GM18858 (cell line): ENCODE measurements around the gene TTLL11.

Source experiments
- ATAC-seq: cut with Tn5 transposase; IDR thresholded peaks from one replicate; pipeline ENCODE4 v1.9.1; 2021; ENCODE audit not compliant: unreplicated experiment

Gene TTLL11

DNA sequence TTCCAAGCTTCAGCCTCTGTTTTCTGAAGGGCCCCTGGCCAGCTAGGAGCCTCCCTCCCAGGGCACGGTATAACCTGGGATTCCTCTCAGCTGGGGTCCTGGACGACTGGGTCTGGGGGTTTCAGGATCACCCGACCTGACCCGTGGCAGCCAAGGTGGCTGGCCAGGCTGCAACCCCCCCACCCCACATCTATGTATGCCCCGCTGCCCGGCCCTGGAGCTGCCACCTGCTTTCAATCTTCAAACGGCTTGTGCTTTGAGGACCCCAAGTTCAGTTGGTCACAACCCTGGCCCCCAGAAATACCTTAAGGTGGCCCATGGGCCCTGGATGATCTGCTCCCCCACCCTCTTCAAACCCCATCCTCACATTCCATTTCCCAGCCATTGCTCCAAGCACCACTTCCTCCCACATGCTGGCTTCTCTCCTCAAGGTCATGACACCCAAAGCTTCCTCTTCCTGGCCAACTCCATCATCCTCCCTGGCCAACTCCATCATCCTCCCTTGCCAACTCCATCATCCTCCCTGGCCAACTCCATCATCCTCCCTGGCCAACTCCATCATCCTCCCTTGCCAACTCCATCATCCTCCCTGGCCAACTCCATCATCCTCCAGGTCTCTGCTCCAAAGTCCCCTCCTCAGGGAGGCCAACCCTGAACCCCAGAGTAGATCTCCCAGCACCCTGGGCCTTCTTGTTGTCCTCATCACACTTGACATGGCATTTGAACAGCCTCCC is 17.2 kb upstream of the TTLL11 start:
- ATAC-seq: no peak

DNA sequence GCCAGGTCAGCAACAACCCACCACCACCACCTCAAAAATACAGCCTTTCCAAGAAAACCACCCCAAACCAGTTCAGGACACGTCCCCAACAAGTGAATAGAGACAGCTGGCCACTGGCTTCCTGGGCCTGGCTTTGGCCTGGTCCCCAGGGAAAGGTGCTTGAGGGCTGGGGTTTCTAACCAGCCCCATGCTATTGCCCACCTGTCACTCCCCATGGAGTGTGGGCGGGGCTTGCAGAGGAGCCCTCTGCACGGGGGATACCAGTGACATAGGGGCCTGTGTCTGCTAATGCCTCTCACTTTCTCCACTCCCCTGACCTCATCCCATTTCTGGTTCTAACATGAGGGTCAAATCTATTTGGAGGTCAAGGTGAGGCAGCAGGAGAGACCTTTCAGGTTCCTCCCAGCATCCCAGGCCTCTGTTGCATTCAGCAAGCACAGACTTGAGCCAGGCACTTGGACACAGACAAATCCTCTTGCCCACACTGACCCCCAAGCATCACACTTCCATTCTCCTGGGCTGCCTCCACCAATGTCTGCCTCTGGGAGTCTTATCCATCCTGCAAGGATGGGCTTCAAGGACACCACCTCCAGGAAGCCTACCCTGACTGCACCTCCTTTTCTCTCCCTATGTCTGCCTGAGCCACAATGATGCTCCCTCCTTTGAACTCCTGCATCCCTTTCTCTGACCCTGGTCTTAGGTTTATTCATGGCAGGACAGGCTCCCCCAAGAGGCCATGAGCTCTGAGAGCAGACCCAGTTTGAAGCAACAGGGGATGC is 16.1 kb upstream of the TTLL11 start:
- no peak for ATAC-seq

DNA sequence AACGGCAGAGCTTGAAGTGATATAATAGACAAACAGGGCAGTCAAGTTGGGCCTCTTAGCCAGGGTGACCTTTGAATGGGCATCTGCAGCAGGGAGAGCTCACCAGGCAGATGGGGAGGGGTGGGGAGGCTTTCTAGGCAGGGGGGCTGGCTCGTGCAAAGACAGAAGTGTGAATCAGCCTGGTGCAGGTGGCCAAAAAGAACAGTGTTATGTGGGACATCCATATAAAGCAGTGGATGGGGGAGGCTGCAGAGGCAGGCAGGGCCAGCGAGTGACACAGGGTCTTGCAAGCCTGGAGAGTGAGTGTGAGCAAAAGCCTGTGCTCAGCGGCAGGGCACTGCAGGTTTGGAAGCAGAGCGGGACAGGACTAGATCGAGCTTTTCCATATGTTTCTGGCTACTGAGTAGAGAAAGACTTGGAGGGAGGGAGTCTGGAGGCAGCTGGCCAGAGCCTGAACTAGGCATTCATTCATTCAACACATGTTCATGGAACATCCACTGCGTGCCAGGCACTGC is 14.2 kb upstream of the TTLL11 start:
- ATAC-seq: no peak

DNA sequence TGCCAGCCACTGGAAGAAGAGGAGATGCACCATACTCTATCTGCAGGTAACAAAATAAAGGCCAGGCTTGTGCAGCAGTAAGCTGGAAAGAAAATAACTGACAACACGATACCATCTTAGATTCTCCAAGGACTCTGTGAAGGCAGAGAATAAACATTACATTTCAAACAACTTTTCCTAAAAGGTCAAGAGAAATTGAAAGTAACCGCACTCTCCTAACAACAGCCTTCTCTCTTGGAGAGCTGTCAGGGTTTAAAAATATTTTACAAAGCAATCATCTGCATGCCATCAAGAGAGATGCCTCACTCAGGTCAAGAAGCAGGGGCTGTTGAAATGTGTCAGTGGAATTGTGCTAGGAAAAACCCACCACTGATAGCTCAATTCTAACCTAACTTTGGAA is 13.5 kb upstream of the TTLL11 start:
- ATAC-seq: no peak

DNA sequence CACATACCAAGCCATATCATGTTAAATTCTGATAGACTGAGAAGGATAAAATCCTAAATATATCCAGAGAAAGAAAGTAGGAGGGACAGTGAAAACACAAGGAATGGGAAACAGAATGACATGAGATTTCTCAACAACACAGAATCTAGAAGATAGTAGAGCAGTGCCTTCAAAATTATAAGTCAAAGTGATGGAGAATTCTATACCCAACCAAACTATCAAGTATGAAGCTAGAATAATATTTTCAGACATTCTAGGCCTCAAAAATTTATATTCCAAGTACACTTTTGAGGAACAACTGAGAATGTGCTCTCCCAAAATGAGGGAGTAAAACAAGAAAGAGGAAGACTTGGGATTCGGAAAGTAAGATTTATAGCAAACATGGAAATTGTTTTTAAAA is 10.9 kb upstream of the TTLL11 start:
- ATAC-seq: no peak

DNA sequence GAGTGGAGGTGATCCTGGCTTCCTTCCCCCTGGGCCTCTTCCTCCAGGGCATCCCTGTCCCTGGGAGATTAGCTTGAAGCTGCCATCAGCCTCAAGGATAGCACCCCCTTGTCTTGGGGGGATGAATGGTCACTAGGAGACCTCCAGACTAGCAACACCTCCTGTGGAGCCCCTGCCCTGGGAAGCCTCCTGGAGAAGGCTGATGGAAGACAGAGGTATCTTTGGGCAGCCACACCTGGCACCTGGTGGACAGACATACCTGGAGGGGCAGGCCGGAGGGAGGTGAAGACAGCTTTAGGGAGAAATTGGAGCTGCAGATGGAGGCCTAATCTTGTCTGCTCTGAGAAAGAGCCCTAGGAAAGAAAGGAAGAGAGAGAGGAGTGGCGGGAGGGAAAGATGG is 9.0 kb upstream of the TTLL11 start:
- no peak for ATAC-seq

DNA sequence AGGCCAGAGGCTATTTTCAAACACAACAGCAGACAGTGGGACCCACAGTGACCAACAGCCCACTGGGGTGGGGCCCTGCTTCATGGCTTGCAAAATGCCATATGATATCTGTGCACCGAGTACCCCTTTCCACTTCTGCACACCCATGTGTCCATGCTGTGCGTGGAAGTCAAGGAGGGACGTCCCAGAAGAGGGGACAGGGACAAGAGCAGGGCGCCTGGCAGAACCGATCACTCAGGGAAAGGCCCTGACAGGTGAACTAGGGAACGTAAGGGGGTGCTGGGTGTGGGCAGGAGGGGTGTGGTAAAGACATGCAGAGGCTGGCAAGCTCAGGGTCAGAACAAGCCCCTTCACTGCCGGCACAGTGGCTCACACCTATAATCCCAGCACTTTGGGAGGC is 7.6 kb upstream of the TTLL11 start:
- no peak for ATAC-seq

DNA sequence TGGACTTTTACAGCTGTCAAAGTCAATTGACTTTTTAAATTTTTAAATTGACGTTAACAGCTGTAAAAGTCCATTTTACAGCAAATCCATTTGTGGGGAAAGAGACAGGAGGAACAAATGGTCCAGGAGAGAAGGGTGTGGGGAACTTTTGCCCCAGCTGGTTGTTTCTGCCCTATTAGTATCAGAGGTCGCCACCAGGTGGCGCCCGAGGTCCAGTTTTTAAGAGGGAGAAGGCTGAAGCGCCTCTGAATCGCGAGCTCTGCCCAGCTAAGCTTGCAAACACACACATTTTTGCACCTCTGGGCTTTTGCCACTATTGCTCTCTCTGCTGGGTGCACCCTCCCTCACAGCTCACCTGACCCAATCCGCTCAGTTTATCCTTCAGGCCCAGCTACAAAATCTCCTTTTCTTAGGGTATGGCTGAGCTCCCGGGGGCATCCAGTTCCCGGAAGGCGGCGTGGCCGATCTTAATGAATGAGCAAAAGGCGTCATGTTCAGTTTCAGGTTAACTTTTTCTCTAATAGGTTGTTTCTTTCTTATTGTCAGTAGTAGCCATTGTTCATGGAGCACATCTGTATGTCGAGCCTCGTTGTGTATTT is 6.3 kb upstream of the TTLL11 start:
- no peak for ATAC-seq

DNA sequence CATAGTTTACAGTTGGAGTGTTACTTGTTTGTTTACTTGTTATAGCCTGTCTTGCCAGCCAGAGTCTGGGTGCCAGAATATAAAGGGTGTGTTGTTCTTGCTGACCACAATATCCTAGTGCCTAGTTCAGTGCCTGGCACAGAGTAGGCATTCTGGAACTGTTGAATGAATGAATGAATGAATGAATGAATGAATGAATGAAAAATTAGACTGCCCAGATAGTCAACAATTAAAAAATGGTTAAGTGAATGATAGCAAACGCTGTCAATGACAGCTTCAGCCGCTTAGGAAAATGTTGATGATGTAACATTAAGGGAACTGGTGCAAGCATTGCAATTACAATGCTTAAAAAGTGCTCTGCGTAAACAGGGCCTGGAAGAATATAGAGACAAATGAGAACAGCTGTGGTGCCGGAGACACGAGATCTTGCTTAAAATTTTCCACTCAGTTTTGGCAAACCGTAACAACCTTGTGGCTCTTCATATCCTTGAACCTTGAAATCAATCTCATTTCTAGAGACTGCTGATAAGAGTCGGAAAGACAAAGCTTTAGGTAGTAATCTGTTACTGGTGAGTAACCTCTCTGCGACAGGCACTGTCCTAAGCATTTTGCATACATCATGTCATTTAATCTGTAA is 4.7 kb upstream of the TTLL11 start:
- ATAC-seq: no peak

DNA sequence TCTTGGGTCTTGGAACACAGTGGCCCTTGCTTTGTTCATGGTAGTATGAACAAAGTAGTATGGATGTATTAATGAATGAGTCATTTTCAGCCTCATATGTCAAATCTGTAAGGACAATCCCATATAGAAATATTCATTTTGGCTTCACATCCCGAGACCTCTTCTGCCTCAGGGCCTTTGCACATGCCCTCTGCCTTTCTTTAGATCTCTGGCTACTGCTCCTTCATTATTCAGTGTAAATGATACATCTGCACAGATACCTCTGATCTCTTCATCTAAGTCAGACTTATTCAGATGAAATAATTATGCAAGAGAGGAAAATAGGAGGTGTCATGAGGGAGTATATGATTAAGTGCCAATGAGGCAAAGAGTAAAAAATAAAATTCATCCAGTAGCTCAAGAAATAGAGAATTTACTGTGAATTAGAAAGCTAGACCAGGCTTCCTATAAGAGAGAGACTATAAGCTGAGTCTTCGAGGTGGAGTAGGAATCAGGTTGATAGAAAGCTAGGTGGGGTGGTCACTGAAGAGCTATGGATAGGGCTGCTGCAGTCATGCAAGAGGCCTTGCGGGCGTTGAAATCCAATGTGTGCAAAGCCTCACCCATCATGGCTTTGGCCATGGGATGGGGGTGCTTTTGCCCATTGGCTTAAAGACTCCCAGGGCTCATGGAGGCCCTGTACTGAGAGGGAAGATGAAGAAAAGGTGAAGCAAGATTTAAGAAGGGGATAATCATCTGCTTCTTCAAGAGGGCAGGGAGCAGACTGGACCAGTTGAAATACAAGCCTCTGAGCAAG is 3.7 kb upstream of the TTLL11 start:
- no peak for ATAC-seq

DNA sequence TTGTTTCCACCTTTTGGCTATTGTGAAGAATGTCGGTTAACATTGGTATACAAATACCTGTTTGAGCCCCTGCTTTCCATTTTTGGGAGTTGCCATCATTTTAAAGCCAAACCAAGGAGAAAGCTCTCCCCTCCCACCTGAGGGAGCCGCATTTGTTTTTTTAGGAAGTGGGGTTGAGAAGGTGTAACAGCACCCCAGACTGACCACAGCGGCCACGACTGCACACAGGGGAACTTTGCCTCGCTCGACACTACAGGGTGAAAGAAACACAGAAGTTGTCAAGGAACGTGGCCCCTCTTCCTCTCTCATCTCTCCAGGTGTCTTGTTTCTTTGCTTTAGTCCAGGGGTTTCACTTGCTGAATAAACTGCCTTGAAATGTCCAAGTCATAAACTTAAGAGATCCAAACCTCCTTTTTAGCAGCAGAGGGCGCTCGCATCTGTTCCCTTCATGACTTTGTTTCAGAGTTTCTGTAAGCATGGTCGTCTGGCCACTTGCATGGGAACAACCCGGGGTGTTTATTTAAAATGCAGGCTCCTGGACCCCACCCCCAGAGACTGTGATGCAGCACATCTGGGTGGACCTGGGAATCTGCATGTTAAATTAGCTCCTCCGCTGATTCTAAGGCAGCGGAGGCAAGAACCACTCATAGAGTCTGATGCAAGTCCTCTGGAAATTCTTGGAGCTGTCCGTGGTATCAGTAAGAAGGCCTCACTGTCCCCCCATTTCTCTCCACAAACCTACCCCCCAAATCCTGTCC is 2.1 kb upstream of the TTLL11 start:
- ATAC-seq: no peak

DNA sequence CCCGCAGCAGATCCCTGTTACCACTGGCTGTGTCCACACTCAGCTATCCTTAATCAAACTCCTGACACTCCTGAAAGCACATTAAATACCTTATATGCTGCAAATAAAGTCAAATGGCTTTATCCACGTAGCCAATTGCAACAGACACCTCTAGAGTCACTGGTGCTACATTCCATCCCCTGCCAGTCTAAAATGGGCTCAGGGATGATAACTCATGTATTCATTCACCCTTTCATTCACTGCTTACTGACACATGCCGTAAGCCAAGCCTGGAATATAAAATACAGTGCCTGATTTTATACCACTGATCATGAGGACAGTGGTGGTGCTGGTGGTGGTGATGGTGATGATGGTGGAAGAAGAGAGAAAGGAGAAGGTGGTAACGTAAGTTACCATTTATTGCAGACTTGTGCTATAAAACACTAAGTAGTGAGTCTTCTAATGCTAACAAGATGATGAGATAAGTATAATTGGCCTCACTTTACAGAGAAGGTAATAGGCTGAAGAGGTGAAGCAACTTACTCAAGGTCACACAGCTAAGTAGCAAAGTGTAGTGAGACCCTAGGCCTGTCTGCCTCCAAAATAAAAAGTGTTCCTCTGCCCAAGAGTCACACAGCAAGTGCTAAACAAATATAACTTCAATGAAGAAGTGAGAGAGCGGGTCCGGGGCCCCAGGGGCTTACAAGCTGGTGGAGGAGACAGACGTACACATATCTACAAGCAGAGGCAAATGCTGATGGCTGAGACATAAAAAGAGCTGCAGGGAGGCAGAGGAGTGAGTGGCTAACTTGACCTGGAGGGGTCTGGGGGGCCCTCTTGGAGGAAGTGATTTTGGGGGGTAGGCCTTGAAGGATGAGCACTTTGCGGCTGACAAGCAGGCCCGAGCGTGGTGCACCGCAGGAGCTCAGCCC is 1.2 kb downstream of the TTLL11 start:
- ATAC-seq: no peak

DNA sequence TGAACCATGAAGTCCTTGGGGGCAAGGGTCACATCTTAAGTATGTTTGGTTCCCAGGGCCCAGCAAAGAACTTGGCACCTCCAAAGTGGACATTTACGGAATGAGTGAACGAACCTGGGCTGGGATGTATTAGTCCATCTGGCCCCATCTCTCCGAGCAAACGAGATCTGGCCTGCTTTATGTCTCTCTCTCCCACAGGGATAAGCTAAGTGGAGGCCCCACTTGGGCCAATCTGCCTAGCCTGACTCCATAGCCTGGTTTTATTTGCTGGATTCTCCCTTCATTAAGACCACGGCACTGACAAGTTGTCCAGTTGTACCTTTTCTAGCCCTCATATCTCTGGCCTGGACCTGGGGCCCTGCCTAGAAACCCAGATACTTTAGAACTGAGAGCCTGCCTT is 2.1 kb downstream of the TTLL11 start:
- ATAC-seq: no peak

DNA sequence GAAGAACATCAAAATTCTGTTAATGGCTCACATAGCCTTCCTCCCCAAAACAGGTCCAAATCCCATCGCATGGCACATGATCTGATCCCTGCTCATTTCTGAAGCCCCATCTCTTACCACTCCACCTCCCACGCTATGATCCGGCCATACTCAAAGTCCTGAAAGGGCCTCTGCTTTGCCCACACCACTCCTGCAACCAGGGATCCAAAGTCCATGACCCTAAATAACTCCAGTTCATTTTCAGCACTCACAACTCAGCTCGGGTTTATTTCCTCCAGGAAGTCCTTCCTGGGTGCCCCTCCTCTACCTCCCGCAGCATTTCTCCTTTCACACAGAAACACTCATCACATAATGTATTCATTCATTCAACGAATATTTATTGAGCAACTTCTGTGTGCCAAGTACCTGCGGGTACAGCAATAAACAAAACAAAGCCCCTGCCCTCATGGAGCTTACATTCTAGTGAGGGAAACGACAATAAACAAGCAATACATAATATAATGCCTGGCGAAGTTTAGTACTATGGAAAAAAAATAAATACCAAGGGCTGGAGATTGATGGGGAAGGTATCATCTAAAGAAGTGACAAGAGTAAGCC is 2.7 kb downstream of the TTLL11 start:
- no peak for ATAC-seq

DNA sequence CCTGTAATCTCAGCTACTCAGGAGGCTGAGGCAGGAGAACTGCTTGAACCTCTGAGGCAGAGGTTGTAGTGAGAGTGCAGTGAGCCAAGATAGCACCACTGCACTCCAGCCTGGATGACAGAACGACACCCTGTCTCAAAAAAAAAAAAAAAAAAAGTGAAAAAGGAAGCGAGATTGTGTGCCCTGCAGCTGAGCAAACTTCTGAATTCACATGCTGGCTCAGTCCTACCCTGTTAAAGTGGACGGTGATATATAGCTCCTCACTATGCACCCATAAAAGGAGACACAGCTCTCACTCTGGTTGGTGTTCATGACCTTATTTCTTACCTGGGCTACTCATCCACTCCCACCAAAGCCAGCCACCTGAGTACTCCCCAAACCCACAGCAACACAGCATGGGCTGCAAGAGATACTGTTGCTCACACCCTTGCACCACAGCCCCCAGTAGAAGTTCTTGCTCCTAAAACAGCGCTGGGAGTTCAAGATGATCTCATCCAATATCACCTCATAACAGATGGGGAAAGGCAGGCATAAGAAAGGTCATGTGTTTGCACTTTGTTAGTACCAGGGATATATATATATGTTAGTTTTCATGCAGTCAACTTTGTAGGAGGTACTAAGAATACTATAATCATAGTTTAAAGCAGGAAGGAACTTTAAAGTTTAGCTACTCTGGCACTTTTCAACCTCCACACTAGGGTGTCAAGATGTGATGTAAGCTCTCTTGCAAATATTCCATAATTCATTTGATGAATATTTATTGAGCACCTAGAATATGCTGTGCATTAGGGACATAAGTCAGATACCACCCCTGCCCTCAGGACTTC is 4.0 kb downstream of the TTLL11 start:
- ATAC-seq: no peak

DNA sequence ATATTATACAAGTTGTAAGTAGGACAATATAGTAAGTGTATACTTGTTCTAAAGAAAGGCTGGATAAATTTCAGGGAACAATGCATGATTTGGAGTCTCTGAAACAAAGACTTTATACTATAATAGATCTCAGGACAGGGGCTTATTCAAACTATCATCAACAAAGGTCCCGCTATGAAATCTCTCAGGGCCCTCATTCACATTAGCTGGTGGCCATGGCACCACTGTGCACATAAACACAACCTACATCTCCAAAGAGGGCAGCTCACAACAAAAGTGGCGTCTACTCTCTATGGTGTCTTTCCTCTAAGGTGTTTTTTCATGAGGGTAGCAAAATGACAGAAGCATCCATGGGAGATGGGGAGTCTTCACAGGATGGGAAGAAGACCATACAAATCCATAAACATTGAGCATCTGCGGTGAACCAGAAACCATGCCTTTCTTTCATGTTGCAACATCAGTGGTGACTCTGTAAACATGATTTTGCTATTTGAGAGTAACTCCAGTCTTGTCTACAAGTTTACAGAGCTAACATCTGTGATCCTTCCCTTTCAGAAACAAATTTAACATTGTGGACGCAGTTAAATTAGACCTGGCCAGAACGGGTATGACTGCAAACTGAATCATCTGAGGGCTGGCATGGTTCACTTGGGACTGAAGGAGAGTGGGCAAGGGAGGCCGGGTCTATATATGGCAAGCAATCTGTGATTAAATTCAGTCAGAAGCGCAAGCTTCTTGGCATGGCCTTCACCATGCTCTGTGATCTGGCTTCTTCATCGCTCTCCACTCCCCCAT is 5.5 kb downstream of the TTLL11 start:
- ATAC-seq: no peak

DNA sequence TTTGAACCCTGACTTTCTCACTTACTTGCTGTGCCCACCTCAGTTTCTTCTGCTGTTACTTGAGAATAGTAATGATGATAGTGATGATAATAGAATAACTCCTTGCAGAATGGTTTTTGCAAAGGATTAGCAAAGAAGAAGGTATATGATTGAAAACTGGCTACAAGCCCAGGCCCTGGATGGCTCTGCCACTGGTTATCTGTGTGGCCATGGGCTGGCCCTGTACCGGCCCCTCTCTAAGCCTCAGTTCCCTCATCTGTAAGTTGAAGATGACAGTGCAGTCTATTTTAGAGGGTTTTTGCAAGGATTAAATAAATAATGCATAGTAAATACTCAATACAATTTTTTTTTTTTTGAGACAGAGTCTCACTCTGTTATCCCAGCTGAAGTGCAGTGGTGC is 6.2 kb downstream of the TTLL11 start:
- ATAC-seq: no peak
